Endodermal cell (in vitro differentiated cells): Measurements from ENCODE around the gene LAG3. TPM values are rescaled to one million over a fixed set of nuclear protein-coding genes. Genes with fewer than 3 reads are reported as not detected.

Experiments used
- DNase-seq: peaks from one replicate; pipeline ENCODE4 v3.0.0-alpha.2; 2017
- H3K27ac ChIP-seq: 2 replicates; pipeline ENCODE4 v1.5.1; 2013; ENCODE audit warnings: mild to moderate bottlenecking, low read depth, low read length, moderate library complexity
- H3K27me3 ChIP-seq: 2 replicates; pipeline ENCODE4 v1.6.1; 2013; ENCODE audit warnings: mild to moderate bottlenecking, low read length, moderate library complexity; ENCODE audit not compliant: insufficient read depth, control insufficient read depth, poor library complexity, severe bottlenecking
- H3K36me3 ChIP-seq: 2 replicates; pipeline ENCODE4 v1.7.0; 2013; ENCODE audit warnings: mild to moderate bottlenecking, low read length, moderate library complexity; ENCODE audit not compliant: control insufficient read depth, insufficient read depth
- H3K4me1 ChIP-seq: one replicate; pipeline ENCODE4 v1.7.0; 2013; ENCODE audit warnings: low read length; ENCODE audit not compliant: control insufficient read depth, insufficient read depth
- H3K4me3 ChIP-seq: 2 replicates; pipeline ENCODE4 v1.5.1; 2013; ENCODE audit warnings: mild to moderate bottlenecking, low read length, moderate library complexity
- H3K9ac ChIP-seq: 2 replicates; pipeline ENCODE4 v1.6.1; 2013; ENCODE audit warnings: mild to moderate bottlenecking, low read length, moderate library complexity; ENCODE audit not compliant: poor library complexity, severe bottlenecking; ENCODE audit errors: extremely low read depth
- H3K9me3 ChIP-seq: 2 replicates; pipeline ENCODE4 v1.6.1; 2013; ENCODE audit warnings: mild to moderate bottlenecking, low read length, moderate library complexity; ENCODE audit not compliant: control insufficient read depth
- H3K27ac Mint-ChIP-seq: 2 replicates; pipeline ENCODE4 v1.8.0; 2020; ENCODE audit warnings: mixed read lengths
- H3K27me3 Mint-ChIP-seq: 2 replicates; pipeline ENCODE4 v1.8.0; 2021; ENCODE audit warnings: mild to moderate bottlenecking, mixed read lengths; ENCODE audit not compliant: insufficient read depth
- H3K36me3 Mint-ChIP-seq: 2 replicates; pipeline ENCODE4 v1.8.0; 2020; ENCODE audit warnings: low read depth, mixed read lengths
- H3K4me1 Mint-ChIP-seq: 2 replicates; pipeline ENCODE4 v1.8.0; 2020; ENCODE audit warnings: mixed read lengths
- H3K4me3 Mint-ChIP-seq: 2 replicates; pipeline ENCODE4 v1.8.0; 2020; ENCODE audit warnings: mild to moderate bottlenecking, moderate library complexity, mixed read lengths
- H3K9me3 Mint-ChIP-seq: 2 replicates; pipeline ENCODE4 v1.8.0; 2020; ENCODE audit warnings: mild to moderate bottlenecking, mixed read lengths
- WGBS, 2 experiments: methylation state at CpG; one replicate each; pipeline versions ENCODE4 v1.1.5 to v1.1.7; 2013; ENCODE audit warnings: missing lambda C conversion rate in 2 of 2, mixed read lengths in 1 of 2; ENCODE audit not compliant: insufficient coverage in 1 of 2, insufficient read length in 1 of 2; 5-methylcytosine and 5-hydroxymethylcytosine counted together
- long read RNA-seq, 4 experiments: library from polyadenylated mRNA in 2 of 4; library from RNA in 1 of 4; library from capped mRNA in 1 of 4; stranded (forward) in 3 of 4; unstranded in 1 of 4; transcript quantifications; one replicate each; pipeline ENCODE4 v2.0.0, GENCODE V29; 2020 to 2021; ENCODE audit warnings: inconsistent platforms in 1 of 4
- polyA plus RNA-seq, 2 experiments: library from polyadenylated mRNA; stranded (reverse); fragments of 50-300 nt; gene quantifications; one replicate each; pipeline ENCODE4 v1.2.3, GENCODE V29; 2013
- total RNA-seq, 2 donors: library from RNA; stranded (reverse); fragmentation: NEBNext Ultra II Directional in 1 of 2; extraction: Animal tissue kit (Norgen Biotek cat#: 25700) in 1 of 2; gene quantifications; 2 replicates in 1 of 2; 3 replicates in 1 of 2; pipeline ENCODE4 v1.2.1, GENCODE V29; 2021
- TF ChIP-seq, protein P1 (sequence below): fragments of 200-600 bp; sonication (generic); conservative IDR thresholded peaks from 2 replicates; pipeline ENCODE4 v1.5.0; 2021; ENCODE audit warnings: antibody characterized with exemption, mild to moderate bottlenecking

Gene LAG3
- total RNA-seq, result 1 to 10 TPM; 1.9 to 7.3 TPM
- 8.4 TPM for polyA plus RNA-seq (2013, experiment 1 of 2)
- polyA plus RNA-seq (2013, experiment 2 of 2), result 5.8 TPM
- long read RNA-seq, experiment 1, result 0 reads
- long read RNA-seq, experiment 2, partial matches to known transcripts, result 1 of 2 reads
- long read RNA-seq, experiment 2, other reads (novel, unspliced or antisense), result 1 of 2 reads
- long read RNA-seq, experiment 3, partial matches to known transcripts, result 0 of 1 reads
- long read RNA-seq, experiment 3, other reads (novel, unspliced or antisense), result 1 of 1 reads
- long read RNA-seq, experiment 4, result 0 reads

GRCh38 chr12:6772331-6772695 lies at the start of gene LAG3:
Gene LAG3 (plus strand): TSS chr12:6772520. CDS start chr12:6772853, 333 bp downstream.
- Histone ChIP-seq H3K9ac (no peak within 1 kb of the TSS), H3K4me1 (peaks cover 8% of the 10 kb centered on the region), H3K27ac (no peak within 1 kb of the TSS), H3K36me3 (peaks cover 32% of the 10 kb centered on the region), H3K9me3 (no peaks in the 10 kb centered on the region), H3K4me3 (no peak within 1 kb of the TSS), H3K27me3 (peaks cover 11% of the 10 kb centered on the region)
- peaks cover 51% of the 10 kb centered on the region for H3K36me3 Mint-ChIP-seq
- peak within 1 kb of the TSS; percentile 45 for H3K4me3 Mint-ChIP-seq
- H3K4me1 Mint-ChIP-seq, result peaks cover 52% of the 10 kb centered on the region
- H3K27ac Mint-ChIP-seq, result no peak within 1 kb of the TSS
- TF ChIP-seq, protein P1, sequence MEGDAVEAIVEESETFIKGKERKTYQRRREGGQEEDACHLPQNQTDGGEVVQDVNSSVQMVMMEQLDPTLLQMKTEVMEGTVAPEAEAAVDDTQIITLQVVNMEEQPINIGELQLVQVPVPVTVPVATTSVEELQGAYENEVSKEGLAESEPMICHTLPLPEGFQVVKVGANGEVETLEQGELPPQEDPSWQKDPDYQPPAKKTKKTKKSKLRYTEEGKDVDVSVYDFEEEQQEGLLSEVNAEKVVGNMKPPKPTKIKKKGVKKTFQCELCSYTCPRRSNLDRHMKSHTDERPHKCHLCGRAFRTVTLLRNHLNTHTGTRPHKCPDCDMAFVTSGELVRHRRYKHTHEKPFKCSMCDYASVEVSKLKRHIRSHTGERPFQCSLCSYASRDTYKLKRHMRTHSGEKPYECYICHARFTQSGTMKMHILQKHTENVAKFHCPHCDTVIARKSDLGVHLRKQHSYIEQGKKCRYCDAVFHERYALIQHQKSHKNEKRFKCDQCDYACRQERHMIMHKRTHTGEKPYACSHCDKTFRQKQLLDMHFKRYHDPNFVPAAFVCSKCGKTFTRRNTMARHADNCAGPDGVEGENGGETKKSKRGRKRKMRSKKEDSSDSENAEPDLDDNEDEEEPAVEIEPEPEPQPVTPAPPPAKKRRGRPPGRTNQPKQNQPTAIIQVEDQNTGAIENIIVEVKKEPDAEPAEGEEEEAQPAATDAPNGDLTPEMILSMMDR, result no peak
- peak; percentile 62 for DNase-seq
- peaks cover 67% of the 10 kb centered on the region for H3K27me3 Mint-ChIP-seq
- 73 to 80% methylated on average over 3 to 15 of the region's 15 CpGs for WGBS, 2 experiments
- H3K9me3 Mint-ChIP-seq, result no peaks in the 10 kb centered on the region

DNA sequence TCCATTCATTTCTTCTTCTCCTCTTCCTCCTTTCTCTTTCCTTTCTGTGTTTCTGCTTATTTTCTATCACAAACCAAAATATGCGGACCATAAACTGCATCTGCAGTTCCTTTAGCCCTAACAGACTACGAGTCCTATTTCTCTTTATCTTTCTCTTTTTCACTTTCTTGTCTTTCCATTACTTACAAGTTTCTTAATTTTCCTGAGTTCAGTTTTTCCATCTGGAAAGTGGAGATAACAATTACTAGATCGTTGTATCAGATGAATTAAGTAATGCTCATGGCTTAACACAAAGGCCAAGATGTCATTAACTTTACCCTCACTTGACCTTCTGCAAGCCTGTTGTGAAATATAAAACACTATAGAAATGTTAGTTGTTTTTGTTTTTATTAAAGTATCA lies 49.5 kb upstream of the LAG3 start:
- Histone ChIP-seq H3K27ac (no peak overlapping the region), H3K4me1 (peaks cover 6% of the 10 kb centered on the region), H3K27me3 (no peaks in the 10 kb centered on the region), H3K9ac (no peak overlapping the region), H3K4me3 (peak overlapping the region; percentile 90), H3K36me3 (no peaks in the 10 kb centered on the region), H3K9me3 (no peaks in the 10 kb centered on the region)
- peaks cover 21% of the 10 kb centered on the region for H3K4me1 Mint-ChIP-seq
- 83 to 95% methylated on average over 2 to 3 of the region's 3 CpGs for WGBS, 2 experiments
- H3K36me3 Mint-ChIP-seq, result peaks cover 9% of the 10 kb centered on the region
- DNase-seq, result no peak
- no peak overlapping the region for H3K27ac Mint-ChIP-seq
- peaks cover 6% of the 10 kb centered on the region for H3K27me3 Mint-ChIP-seq
- TF ChIP-seq, protein P1, result no peak
- H3K4me3 Mint-ChIP-seq, result no peak overlapping the region
- H3K9me3 Mint-ChIP-seq, result no peaks in the 10 kb centered on the region

DNA sequence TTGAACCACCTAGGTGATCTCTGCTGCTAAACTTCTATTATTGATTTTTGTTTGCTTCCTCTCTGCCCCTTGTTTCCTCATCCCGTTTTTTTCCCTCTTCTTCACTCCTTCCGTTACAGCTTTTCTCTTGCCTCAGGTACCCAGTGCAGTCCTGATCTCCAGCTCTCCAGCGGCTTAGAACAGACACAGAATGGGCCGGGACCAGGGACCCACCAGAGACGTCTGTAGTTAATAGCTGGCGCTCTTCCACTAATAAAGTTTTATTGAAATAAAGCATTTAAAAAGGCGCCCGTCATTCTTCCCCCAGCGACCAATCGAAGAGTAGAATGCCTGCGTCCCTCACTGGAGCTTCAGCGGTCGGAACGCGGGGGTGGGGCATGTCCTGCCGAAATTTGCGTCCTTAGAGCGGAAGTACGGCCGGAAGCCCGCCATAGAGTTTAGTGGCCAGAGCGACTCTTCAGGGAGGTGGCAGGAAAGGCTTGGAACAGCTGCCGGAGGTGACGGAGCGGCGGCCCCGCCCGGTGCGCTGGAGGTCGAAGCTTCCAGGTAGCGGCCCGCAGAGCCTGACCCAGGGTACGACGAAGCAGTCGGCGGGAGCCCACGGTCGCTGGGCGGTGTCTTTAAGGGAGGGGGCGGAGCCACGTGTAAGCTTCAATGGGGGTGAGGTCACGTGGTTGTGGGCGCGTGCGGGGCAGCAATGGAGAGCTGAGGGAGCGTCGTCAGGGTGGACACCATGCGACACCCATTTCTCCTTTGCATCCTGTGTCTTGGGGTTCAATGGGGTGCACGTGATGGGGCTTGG lies 48.5 kb upstream of the LAG3 start, which contains the start of gene COPS7A:
COPS7A (plus strand) TSS at position 440 of the 802 bp plus-strand sequence. CDS start 611 bp downstream, outside the sequence.
- WGBS, 2 experiments, result 0 to 1% methylated on average over 24 to 49 of the region's 49 CpGs
- H3K27ac ChIP-seq, result peak within 1 kb of the TSS; percentile 80

More for the DNA sequence above, 48.5 kb upstream of the LAG3 start, which contains the start of gene COPS7A:
- Histone ChIP-seq H3K9ac (peak within 1 kb of the TSS; percentile 52), H3K4me3 (peak within 1 kb of the TSS; percentile 90), H3K27me3 (no peaks in the 10 kb centered on the region), H3K36me3 (peaks cover 6% of the 10 kb centered on the region), H3K9me3 (no peaks in the 10 kb centered on the region), H3K4me1 (peaks cover 6% of the 10 kb centered on the region)
- Mint-ChIP-seq H3K9me3 (no peaks in the 10 kb centered on the region), H3K27ac (peak within 1 kb of the TSS; percentile 82), H3K4me3 (peak within 1 kb of the TSS; percentile 62), H3K4me1 (peaks cover 22% of the 10 kb centered on the region), H3K36me3 (peaks cover 15% of the 10 kb centered on the region), H3K27me3 (peaks cover 6% of the 10 kb centered on the region)
- TF ChIP-seq, protein P1, result no peak
- DNase-seq, result peak; percentile 100
